ENCODE data around the gene ADAMTS4.

Gene ADAMTS4

DNA sequence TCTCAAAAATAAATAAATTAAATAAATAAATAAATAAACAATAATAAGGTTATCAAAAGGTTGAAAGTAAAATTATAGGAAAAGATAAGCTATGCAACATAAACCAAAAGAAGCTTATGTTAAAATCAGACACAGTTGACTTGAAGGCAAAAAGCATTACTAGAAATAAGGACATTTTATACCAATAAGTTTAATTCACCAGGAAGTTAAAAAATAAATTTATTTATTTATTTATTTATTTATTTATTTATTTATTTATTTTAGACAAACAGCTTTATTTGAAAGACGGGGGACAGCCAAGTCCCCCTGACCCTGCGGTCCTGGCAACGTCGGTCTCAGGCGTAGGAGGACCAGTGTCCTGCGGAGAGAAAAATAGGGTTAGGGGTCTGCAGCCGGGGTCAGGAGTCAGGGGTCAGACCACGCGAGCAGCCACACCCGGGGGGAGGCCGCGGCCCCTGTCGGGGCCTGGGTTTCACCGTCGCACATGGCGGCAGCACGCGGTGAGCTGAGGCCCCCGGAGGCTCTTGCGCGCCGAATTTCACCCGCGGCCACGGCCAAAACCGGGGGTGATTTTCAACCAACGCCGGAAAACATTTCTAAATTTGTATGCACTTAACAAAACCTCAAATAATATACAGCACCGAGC, 58.0 kb downstream of the ADAMTS4 start:
- Histone ChIP-seq H3K9ac (ENCODE audit: low read depth, low read length) (no peak overlapping the region), H3K4me1 (ENCODE audit: insufficient read depth, low read length) (no peaks in the 10 kb centered on the region), H3K36me3 (ENCODE audit: insufficient read depth, low read length) (no peaks in the 10 kb centered on the region), H3K9me3 (ENCODE audit: control insufficient read depth, insufficient read depth, low read length) (no peaks in the 10 kb centered on the region)

DNA sequence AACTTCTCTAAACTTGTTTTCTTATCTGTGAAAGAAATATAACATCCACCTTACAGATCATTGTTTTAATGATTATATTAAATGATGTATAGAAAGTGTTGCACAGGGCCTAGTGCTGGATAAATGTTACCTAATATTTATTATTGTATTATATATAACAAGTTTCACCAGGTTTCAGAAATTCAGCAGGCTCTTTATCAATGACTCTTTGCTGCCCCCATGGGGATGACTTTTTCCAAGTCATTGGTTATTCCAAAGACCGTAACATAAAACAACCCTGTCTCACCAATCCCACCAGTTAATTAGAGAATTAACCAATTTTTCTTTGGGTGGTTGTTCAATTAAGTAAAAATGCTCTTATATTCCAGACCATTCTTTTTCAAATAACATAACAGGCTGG, 59.1 kb downstream of the ADAMTS4 start:
- Histone ChIP-seq H3K36me3 (ENCODE audit: insufficient read depth, low read length) (no peaks in the 10 kb centered on the region), H3K9me3 (ENCODE audit: control insufficient read depth, insufficient read depth, low read length) (no peaks in the 10 kb centered on the region), H3K9ac (ENCODE audit: low read depth, low read length) (no peak overlapping the region), H3K4me1 (ENCODE audit: insufficient read depth, low read length) (no peaks in the 10 kb centered on the region)

DNA sequence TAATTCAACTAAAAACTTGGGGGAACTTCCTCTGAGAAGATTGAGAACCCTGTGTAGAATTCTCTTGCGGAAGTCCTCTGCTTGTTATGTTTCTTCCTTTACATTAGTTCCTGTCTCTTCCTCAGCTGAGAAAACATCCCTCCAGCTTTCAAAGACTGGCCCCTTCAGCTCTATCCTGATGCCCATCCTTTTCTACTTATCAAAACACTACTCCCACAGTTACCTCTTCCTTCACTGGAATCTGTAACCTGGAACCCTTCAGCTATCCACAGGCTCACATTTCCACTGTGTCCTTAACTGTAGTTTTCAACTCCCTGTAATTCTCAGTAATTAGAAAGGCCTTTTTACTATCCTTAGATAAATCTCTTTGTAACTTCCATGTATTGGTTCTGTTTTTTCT, 60.4 kb downstream of the ADAMTS4 start:
- Histone ChIP-seq H3K4me1 (ENCODE audit: insufficient read depth, low read length) (no peaks in the 10 kb centered on the region), H3K36me3 (ENCODE audit: insufficient read depth, low read length) (no peaks in the 10 kb centered on the region), H3K9ac (ENCODE audit: low read depth, low read length) (no peak overlapping the region), H3K9me3 (ENCODE audit: control insufficient read depth, insufficient read depth, low read length) (no peaks in the 10 kb centered on the region)

DNA sequence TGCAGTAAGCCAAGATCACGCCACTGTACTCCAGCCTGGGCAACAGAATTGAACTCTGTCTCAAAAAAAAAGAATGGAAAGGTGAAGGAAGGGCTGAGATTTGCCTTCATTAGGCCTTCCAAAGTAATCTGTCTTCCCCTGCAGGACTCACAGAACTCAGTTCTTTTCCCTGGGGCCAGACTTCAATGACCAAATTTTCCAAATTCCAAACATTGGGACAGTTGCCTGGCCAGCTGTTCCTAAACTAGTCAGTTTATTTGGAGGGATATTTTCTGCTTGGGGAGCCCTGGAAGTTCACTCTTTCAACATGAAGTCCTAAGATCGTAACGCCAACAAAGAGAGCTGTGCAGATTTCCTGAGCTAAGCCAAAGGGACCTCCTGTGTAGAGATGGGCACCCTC, 61.0 kb downstream of the ADAMTS4 start:
- no peaks in the 10 kb centered on the region for H3K9me3 ChIP-seq (ENCODE audit: control insufficient read depth, insufficient read depth, low read length)
- H3K36me3 ChIP-seq (ENCODE audit: insufficient read depth, low read length) = no peaks in the 10 kb centered on the region
- no peaks in the 10 kb centered on the region for H3K4me1 ChIP-seq (ENCODE audit: insufficient read depth, low read length)
- no peak overlapping the region for H3K9ac ChIP-seq (ENCODE audit: low read depth, low read length)
